Measurements from ENCODE around the gene GGACT.

DNA sequence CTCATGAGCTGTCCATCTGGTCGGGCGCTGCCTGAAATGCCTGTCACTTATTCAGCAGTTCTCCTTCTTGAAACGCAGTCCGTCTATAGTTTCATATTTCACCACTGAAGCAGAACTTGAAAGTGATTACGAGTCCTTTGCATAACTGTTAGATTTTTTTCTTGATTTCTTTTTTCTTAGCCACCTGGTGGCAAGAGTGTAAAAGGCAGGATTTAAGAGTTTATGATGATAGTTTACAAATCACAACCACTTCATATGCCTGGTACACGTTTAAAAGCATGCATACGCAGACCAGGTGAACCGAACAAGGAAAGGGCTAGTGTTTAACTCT lies 45.8 kb downstream of the GGACT start:
- TF ChIP-seq, protein P1, sequence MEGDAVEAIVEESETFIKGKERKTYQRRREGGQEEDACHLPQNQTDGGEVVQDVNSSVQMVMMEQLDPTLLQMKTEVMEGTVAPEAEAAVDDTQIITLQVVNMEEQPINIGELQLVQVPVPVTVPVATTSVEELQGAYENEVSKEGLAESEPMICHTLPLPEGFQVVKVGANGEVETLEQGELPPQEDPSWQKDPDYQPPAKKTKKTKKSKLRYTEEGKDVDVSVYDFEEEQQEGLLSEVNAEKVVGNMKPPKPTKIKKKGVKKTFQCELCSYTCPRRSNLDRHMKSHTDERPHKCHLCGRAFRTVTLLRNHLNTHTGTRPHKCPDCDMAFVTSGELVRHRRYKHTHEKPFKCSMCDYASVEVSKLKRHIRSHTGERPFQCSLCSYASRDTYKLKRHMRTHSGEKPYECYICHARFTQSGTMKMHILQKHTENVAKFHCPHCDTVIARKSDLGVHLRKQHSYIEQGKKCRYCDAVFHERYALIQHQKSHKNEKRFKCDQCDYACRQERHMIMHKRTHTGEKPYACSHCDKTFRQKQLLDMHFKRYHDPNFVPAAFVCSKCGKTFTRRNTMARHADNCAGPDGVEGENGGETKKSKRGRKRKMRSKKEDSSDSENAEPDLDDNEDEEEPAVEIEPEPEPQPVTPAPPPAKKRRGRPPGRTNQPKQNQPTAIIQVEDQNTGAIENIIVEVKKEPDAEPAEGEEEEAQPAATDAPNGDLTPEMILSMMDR (IDR thresholded peaks at IDR 0.05), result peak; percentile 55
- no peak for TF ChIP-seq EZH2 (IDR thresholded peaks at IDR 0.05)
- no peak for TF ChIP-seq EZH2phosphoT487 (IDR thresholded peaks at IDR 0.05)

Measured in neural progenitor cell (in vitro differentiated cells).